ENCODE measurements around the gene ATP6V0E2.
"Not testable (repeated sequence)": the region's sequence is repeated elsewhere in the genome, so short reads cannot be mapped to it uniquely, and the experiment has no call there.

- not testable (repeated sequence) for TF ChIP-seq CTCF (IDR thresholded peaks at IDR 0.05); REST (IDR thresholded peaks at IDR 0.05); ESRRA (IDR thresholded peaks at IDR 0.05; ENCODE audit: borderline replicate concordance, low read length); MAFK (IDR thresholded peaks at IDR 0.05; ENCODE audit: partially characterized antibody); ELK1 (IDR thresholded peaks at IDR 0.05; ENCODE audit: low read depth, low read length); EHF (CRISPR knock-in tag; IDR thresholded peaks at IDR 0.05); USF2 (IDR thresholded peaks at IDR 0.05); POLR2A (IDR thresholded peaks at IDR 0.05; ENCODE audit: low read length); FOSL2 (IDR thresholded peaks at IDR 0.05); FOSL2 (CRISPR knock-in tag; IDR thresholded peaks at IDR 0.05); EP300 (IDR thresholded peaks at IDR 0.05); SMC3 (IDR thresholded peaks at IDR 0.05); HEYL (CRISPR knock-in tag; IDR thresholded peaks at IDR 0.05); RAD21 (conservative IDR thresholded peaks at IDR 0.05 in 1 of 2, IDR thresholded peaks at IDR 0.05 in 1 of 2); HDAC2 (IDR thresholded peaks at IDR 0.05)
Observed at GRCh38 chr7:149910219-149910618, 36.5 kb downstream of the ATP6V0E2 start.
